22Rv1 (cell line): ENCODE data around the gene ARHGEF2.

Experiments used
- CTCF ChIP-seq: fragments of 450-650 bp; IDR thresholded peaks from 2 replicates; pipeline ENCODE4 v1.5.1; 2017; ENCODE audit warnings: mild to moderate bottlenecking
- ZFX ChIP-seq: fragments of 450-650 bp; IDR thresholded peaks from 2 replicates; pipeline ENCODE4 v1.6.1; 2017; ENCODE audit warnings: antibody characterized with exemption, borderline replicate concordance

GRCh38 chr1:156021093-156021428 is 42.7 kb upstream of the ARHGEF2 start:
- no peak for TF ChIP-seq CTCF
- TF ChIP-seq ZFX = no peak
